HG03159 (cell line): ENCODE measurements around the gene CIB4.

ENCODE experiments used
- ATAC-seq: cut with Tn5 transposase; IDR thresholded peaks from one replicate; pipeline ENCODE4 v1.9.1; 2021; ENCODE audit warnings: mild to moderate bottlenecking, moderate library complexity; ENCODE audit not compliant: unreplicated experiment

The CIB4 gene

DNA sequence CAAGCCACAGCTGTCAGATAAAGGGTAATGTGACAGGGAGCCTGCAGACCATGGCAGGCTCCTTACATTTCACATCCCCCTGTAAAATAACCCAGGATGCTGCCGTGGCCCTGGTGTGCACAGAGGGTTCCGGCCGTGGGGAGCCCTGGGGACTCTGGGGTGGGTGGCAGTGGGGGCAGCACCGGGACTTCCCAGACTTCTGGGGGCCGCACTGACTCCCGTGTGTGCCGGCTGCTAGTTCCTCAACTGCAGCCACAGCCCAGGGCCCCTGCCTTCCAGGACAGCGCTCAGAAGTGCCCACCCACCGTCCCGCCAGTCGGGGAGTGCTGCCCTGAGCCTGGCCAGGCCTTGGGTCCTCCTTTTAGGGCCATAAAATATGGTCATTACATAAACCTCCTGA, 56.5 kb downstream of the CIB4 start:
- ATAC-seq, result no peak

DNA sequence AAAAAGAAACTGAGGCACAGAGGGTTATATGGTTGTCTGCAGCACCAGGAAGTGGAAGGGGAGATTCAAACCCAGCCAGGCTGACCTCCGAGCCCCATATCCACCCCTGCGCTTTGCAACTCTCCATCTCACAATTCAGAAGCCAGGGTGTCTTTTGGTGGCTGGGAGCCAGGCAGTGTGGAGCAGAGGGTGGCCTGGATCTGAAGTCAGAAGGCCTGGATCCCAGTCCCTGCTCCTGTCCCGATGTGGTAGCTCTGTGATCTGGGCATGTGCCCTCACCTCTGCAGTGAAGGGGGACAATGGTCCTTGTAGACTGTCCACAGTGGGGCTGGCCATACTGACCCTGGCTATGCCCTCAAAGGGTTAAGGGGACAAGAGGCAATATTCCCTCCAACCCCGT, 57.0 kb downstream of the CIB4 start:
- ATAC-seq, result no peak

DNA sequence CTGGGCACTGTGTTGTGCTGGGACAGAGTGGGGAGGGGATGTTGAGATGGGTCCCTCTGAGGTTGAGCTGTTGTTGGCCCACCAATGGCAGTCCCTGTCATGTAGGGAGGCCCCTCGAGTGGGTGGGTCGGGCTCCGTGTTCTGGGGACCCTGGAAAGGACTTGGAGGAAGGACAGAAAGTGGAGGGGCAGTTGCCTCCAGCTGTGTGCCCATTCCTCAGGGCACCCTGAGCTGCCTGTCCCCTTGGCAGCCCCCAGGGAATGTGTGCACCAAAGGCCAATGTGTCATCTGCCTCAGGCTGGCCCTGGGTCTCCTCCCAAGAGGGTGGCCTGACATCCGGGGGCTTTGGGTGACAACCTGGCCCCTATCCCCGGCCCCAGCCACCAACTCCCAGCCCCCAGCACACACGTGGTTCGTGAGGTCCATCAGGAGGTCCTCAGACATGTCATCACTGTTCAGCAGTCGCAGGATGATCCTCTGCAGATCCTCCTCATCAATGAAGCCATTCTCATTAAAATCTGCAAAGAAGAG, 57.7 kb downstream of the CIB4 start:
- ATAC-seq, result no peak

DNA sequence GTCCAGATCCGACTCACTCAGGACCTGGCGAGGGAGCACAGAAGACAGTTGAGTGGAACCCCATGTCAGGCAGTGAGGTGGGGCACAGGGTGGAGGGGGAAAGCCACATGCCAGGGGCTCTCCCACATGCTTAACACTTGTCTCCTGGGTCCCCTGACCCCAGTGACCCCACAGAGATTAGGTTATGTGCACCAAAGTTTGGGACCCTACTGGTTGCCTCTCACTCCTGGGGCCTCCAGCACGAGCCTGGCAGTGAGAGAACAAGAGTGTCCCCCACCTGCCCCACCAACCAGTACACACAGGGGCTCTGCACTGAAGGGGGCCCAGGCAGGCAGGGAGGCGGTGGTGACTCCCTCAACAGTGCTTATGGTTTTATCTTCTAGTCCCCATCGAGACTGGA, 58.3 kb downstream of the CIB4 start:
- no peak for ATAC-seq

DNA sequence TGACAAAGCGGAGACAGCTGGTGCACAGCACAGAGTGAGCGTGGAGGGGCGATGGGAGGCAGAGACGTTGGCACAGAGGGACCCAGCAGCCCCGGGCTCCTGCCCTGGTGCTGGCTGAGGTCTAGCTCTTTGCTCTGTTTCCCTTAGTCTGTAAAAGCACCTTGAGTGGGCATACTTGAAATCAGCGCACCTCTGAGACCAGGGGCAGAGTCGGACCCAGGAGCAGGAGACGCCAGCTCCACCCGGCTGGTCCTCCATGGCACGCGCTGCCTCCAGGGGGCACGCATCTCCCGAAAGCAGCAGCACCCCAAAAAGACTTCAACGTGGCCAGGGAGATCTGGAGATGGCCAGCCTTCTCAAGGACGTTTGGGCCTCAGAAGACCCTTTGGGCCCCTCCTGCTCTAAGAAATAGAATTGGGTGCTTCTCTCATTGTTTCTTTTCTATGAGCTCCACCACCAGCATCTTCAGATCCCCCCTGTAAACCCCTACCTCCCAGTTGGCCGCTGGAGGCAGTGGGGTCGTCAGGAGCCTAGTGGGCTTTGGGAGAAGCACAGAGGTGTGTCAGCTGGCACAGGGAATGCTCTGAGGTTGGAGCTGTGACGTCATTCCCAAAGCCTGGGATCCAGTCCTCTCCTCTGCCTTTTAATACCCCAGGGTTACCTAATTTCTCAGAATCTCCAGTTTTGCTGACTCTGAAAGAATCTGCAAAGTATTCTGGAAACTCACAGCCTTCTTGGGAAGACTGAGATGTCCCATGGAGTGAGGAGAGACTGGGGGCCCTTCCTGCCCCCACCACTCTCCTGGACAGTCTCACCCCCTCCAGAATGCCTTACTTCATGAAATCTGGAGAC, 58.9 kb downstream of the CIB4 start:
- no peak for ATAC-seq

DNA sequence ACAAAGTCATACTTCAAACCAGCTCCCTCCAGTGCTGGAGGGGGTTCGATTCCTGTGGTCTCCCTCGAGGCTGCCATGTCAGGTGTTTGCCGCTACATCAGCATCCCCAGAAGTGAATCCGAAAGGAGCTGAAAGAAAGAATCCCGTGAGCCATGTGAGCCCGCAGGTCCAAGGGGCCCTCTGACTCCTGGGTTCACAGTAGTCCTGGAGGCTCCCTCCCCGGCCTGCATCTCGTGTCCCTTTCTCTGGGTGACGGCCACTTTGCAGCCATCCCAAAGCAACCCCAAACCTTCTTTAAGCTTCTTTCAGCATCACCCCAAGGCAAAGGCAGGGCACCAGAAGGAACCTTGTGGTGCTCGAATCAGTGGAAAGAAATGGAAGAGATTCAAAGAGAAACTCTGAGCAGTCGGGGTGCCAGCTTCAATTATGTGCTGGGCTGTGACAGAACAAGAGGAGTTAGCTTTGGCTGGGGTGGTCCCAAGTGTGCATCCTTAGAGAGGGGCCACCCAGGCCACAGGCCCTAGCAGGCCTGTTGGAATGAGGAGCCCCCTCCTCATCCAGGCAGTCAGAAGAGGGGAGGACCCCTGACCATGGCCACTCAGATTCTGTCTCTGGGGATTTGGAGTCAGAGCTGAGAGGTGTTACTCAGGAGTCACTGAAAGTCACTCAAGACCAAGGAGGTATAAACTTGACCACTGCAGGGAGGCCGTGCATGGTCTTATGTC, 59.7 kb downstream of the CIB4 start:
- no peak for ATAC-seq

DNA sequence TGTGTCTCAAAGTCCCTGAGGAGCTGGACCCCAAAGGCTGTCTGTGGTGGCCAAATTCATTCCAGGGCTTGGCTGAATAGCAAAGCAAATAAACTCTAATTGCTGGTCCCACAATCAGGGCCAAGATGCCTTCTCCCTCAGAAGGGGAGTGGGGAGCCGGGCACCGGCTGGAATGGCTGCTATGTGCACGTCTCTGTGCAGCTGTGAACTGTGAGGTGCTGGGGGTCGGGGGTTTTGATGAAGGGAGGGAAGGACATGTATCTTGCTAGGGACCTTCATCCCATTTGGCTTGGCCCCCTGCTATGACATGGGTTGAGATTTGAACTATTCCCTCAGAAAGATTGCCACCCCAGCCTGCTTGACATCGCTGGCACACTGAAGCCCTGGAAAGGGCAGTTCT, 60.4 kb downstream of the CIB4 start:
- ATAC-seq, result no peak

DNA sequence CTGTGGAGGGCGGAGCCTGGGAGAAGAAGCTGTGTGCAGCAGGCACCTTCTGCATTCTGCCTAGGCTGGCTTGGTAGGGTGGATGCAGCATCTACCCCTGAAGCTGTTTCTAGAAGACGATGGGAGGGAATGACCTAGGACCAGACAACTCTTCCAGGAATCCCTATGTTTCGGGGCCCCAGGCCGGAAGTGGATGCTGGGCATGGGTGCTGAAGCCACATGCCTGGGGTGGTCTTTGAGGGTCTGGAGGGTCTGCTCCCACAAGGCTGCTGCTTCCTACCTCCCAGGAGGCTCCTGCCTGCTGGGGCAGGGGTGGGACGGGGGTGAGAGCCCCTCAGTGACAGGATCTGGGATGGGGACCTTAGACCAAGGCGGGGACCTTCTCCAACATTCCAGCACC, 61.0 kb downstream of the CIB4 start:
- no peak for ATAC-seq

DNA sequence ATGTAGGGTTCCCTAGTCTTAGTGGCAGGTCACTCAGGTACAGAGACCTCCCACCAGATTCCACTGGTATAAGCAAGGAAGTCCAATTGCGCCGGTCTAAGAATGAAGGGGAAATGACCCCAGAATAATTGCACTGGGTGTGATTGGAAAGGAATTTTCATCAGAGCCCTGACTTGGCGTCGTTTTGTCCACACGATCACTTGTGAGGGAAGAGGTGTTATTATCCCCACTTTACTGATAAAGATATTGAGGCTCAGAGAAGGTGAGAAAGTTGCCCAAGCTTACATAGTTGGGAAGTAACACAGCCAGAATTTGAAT, 61.5 kb downstream of the CIB4 start:
- ATAC-seq, result no peak

DNA sequence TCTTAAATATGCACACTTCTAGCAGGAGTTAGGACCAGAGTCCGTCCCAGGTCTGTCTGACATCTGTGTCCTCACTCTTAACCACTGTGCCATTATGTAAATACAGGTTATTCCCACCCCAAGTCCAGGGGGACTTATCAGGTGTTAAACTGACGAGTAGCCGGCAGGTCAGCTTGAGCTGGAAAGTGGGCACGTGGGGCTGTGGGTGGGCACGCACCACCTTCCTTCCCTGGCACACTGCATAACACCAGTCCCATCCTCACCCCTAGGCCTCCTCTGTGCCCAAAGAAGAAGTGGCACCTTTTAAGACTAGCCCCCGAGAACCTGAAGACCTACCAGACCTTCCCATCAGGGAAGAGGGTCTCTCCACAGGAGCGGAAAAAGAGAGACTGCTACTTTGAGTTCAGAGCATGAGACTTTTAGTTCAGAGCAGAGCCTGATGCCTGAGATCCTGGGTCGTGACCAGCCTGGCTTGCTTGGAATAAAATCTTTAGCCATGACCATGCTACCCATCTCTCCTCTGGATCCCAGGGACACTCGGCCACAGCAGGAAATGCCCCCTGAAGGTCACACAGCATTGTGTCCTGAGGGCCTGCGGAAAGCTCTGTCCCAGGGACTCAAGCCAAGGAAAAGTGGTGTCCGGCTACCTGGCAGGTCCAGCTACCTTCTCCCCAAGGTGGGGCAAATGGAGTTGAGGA, 62.0 kb downstream of the CIB4 start:
- ATAC-seq, result no peak

DNA sequence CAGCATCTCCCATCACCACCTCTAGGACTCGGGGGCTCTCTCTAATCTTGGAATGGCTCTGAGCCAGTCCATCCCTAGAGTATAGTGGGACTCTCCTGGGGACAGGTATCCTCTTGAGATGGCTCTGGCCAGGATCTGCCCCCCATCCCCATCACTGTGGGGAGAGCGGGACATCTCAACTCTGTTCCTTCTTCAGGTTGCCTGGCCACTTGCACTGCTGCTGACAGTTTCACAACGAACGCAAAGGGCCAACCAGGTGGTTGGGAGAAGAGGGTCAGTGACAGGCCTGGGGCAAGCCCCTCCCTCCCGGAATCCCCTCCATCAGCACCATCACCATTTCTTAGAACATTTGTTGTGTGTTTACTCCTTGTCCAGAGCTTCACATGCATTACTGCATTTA, 62.6 kb downstream of the CIB4 start:
- no peak for ATAC-seq

DNA sequence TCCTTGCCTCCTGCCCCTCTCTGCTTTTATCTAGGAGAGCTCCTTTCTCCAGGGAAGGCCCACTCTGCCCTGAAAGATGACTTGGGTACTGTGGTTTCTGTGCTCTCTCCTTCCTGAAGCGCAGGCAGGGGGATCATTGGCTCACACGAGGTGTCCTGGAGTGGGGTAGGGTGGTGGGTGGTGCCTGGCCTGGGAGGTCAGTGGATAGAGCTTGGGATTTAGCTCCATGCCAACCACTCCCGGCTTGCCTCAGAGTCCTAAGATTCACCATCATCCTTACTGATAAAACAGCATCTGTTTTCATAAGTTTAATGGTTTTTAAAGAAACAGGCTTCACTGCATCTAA, 63.1 kb downstream of the CIB4 start:
- no peak for ATAC-seq

DNA sequence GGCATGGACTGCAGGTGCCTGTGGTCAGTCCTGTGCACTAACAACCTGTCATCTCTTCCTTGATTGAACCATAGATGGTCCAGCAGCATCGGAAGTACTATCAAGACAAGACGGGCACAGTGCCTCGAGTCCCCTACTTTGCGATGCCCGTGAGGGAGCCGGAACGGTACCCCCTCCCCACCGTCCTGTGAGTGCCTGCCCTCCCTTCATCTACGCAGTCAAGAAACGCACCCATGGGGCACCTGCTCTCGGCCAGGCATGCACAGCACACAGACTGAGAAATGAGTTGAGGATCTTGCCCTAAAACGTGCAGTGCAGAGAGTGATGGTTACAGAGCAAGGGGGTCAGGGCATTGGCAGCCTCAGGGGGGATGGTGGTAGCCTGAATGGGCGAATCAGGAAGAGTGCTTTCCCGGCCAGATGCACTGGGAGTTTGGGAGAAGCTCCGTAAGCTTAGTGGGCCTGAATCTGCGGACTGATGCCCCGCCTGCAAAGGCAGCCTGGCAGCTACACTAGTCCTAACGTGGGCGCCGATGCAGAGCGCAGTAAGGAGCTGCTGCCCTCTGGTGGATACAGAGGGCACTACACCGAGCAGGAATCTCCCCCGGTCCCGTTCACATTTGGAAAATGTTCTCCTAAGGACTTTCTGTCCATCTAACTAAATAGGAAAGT, 63.6 kb downstream of the CIB4 start:
- ATAC-seq, result no peak

DNA sequence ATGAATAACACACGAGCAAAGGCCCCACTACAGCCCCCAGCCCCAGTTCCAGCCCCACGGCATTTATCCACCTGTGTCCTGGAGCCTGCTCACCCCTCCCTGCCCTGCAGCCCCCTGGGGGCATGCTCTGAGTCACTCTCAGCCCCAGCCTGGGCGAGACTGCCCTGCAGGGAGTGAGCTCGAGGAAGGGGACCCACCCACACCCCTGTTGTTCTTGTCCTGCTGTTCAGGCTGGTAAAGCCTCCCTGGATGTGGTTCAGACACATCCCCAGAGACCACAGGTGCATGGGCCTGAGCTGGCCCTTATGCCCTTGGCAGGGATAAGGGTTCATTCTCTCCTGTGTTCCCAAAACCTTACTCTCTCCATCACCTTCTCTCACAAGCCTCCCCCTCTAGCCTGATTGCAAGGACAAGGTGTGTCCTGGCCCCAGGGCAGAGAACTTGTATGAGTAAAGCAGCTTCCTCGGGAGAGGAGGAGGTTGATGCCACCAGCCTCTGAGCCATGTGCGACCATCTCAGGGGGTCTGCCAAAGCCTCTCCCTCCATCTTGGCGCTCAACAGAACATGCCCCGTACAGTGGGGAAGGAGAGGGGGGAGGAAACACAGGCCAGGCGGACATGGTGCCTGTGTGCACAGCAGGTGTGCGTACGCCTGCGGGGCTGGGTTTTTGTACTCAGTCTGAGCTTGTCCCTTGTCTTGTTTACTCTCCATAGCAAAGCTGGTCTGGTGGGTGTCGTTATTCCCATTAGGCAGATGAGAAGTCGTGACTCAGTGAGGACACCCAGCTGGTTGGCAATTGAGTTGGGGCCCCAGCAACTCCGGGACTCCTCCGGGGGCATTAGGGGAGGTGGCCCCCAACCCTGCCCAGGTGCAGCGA, 64.4 kb downstream of the CIB4 start:
- no peak for ATAC-seq

DNA sequence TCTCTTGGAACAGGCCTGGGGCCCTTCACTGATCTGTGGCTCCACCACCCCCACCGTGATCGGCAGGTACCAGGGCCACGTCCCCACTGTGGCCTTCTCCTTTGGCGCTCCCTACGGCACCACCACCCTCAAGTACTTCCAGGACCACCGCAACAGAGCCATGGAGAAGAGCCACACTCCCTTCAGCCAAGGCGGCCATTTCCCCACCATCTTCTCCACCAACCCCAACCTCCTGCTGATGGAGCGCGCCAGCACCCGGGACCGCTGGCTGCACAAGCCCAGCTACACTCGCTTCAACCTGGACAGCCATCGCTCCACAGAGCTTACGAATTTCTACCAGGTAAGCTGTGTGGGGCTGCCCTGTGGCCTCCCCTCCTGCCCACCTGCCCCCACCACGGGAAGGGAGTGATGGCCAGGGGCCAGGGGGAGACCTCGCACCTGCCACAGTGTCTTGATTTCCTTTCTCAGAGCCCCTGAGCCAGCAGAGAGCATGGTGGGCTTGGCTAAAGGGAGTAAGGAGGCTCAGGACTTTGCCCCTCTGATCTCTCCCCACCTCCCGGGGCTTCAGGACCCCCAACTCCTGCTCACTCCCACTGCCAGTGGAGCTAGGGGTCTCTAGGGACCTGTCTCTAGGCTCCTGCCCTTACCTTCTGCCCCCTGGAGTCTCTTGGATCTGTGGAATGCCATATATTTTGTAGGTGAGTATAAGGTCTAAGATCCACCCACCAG, 65.2 kb downstream of the CIB4 start:
- ATAC-seq, result no peak

DNA sequence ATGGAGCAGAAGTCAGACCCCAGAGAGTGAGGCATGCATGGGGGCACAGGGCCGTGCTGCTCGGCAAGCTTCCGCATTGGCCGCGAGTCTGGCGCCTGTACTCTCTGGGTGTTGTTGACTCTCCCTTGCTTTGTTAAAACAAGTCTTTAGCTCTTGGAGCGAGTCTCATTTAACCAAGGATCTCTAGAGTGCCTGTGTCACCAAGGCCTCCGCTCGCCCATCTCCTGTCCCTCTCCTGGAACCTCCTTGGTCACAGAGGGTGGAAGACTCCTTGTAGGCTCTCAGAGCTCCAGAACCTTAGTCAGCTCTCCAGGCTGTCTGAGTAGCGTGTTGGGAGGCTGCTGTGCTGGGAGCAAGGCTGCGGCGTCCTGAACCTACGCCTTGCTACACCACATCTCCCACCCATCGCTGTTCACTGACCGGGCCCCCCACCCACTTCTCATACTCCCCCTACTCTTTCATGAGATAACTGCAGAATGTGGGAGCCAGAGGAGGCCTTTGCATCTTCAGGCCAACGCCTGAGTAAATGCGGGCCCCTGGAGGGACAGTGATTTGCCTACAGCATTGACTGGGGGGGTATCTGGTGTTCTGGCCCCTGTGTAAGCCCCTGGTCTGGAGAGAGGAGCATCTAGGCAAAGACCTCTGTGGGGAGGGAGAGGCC, 66.1 kb downstream of the CIB4 start:
- no peak for ATAC-seq

DNA sequence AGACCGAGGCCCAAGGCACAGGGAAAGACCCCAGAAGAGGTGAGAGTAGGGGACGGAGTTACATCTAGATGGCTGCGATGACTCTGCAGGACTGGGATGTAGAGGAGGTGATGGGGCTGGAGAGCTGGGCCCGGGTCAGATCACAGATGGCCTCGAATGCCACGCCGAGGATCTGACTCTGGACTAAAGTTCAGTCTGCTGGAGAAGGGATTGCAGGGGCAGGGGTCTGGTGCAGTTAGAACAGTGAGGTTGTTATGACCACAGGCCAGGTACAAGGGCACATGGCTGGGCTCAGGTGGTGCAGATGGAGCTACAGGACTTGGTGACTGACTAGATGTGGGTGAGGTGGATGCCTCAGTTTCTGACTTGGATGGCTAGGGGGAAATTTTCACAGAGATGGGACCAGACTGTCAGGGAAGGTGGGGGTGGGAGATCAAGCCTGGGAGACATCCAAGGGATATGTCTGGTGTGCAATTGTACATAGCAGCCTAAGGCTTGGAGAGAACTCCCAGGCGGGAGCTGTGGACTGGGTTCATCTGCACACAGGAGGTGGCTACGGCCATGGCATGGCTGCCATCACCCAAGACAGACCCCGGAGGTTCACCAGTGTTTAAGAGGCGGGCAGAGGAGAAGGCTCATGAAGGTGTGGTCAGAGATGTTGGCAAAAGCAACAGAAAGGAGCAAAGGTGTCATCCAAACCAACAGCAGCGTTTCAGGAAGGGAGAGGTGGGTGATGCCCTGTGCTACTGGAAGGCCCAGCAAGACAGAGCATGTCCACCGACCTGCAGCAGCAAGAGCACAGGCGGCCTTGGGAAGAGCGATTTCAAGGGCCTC, 66.9 kb downstream of the CIB4 start:
- no peak for ATAC-seq

DNA sequence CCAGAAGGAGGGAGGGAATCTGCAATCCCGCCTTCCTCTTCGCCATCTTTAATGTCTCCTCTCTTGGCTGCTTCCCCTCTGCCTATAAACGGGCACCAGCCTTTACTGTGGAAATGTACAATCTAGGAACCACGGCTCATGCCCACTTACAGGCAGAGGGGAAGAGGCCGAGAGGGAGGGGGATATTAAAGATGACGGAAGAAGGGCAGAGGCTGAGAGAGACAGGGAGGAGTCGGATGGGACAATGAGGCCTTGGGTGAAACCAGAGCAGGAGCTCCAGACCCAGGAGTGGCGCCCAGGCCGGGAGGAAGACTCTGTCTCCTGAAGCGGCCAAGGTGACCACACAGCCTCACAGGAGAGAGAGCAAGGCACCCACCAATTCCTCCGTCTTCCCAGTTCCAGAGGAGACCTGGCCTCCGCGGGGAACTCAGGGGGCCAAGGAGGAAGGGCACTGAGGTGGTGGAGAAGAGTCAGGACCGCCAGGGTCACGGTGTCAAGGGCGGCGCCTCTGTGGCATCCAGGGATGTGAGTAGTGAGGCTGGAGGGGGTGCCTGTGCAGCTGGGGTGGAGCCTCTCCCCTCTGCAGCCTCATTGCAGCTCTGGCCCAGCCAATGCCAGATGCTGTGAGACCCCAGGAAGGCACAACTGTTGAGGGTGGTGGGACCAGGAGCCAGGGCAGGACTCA, 67.8 kb downstream of the CIB4 start:
- ATAC-seq, result no peak
